HepG2 (cell line): ENCODE measurements around the gene PRSS22. TPM values are rescaled to one million over a fixed set of nuclear protein-coding genes. Genes with fewer than 3 reads are reported as not detected.
A peak's percentile ranks its signal among the peaks of the same experiment; 100 is the strongest.

Experiments used
- FOXO1 ChIP-seq: sonication (generic); formaldehyde crosslinking; IDR thresholded peaks from 2 replicates; pipeline ENCODE4 v1.4.0; 2020; ENCODE audit warnings: missing genetic modification reagents
- HHEX ChIP-seq: IDR thresholded peaks from 2 replicates; pipeline ENCODE4 v1.6.1; 2016; ENCODE audit warnings: control low read depth
- LCORL ChIP-seq, 2 experiments: fragments of 450-650 bp in 1 of 2; sonication (generic) in 1 of 2; formaldehyde crosslinking in 1 of 2; IDR thresholded peaks; 2 replicates each; pipeline versions ENCODE4 v1.5.0 to v1.6.1; 2017 to 2020; ENCODE audit warnings: antibody characterized with exemption in 1 of 2, missing genetic modification reagents in 1 of 2
- POLR2A ChIP-seq, 2 experiments: IDR thresholded peaks; 2 replicates each; pipeline ENCODE4 v1.6.1; 2011; ENCODE audit warnings: low read depth in 2 of 2, low read length in 2 of 2, mild to moderate bottlenecking in 1 of 2, moderate library complexity in 1 of 2; ENCODE audit not compliant: insufficient read depth in 1 of 2
- RARA ChIP-seq: IDR thresholded peaks from 2 replicates; pipeline ENCODE4 v1.6.1; 2016; ENCODE audit warnings: missing genetic modification reagents, missing compliant biosample characterization
- SOX6 ChIP-seq, 2 experiments: fragments of 450-650 bp in 1 of 2; sonication (generic) in 1 of 2; formaldehyde crosslinking in 1 of 2; IDR thresholded peaks; 2 replicates each; pipeline versions ENCODE4 v1.4.0 to v1.6.1; 2017 to 2020; ENCODE audit warnings: antibody characterized with exemption in 1 of 2, mild to moderate bottlenecking in 1 of 2, missing genetic modification reagents in 1 of 2
- TGIF2 ChIP-seq: IDR thresholded peaks from 2 replicates; pipeline ENCODE4 v1.6.1; 2016; ENCODE audit warnings: control low read depth, missing compliant biosample characterization
- ZFY ChIP-seq: sonication (generic); formaldehyde crosslinking; IDR thresholded peaks from 2 replicates; pipeline ENCODE4 v1.4.0; 2020; ENCODE audit warnings: missing genetic modification reagents
- ZKSCAN5 ChIP-seq: sonication (generic); formaldehyde crosslinking; IDR thresholded peaks from 2 replicates; pipeline ENCODE4 v1.5.1; 2020; ENCODE audit warnings: mild to moderate bottlenecking, missing genetic modification reagents
- ZNF256 ChIP-seq: sonication (generic); formaldehyde crosslinking; conservative IDR thresholded peaks from 2 replicates; pipeline ENCODE4 v1.4.0; 2020; ENCODE audit warnings: missing genetic modification reagents
- ZNF260 ChIP-seq: sonication (generic); formaldehyde crosslinking; IDR thresholded peaks from 2 replicates; pipeline ENCODE4 v1.4.0; 2020; ENCODE audit warnings: missing genetic modification reagents, low read depth, mild to moderate bottlenecking, borderline replicate concordance
- ZNF446 ChIP-seq: sonication (generic); formaldehyde crosslinking; IDR thresholded peaks from 2 replicates; pipeline ENCODE4 v1.5.0; 2020; ENCODE audit warnings: mild to moderate bottlenecking, missing genetic modification reagents
- ZNF616 ChIP-seq: sonication (generic); formaldehyde crosslinking; IDR thresholded peaks from 2 replicates; pipeline ENCODE4 v1.5.0; 2020; ENCODE audit warnings: low read depth, mild to moderate bottlenecking, missing genetic modification reagents
- ZNF883 ChIP-seq: sonication (generic); formaldehyde crosslinking; IDR thresholded peaks from 2 replicates; pipeline ENCODE4 v1.5.1; 2020; ENCODE audit warnings: mild to moderate bottlenecking, missing genetic modification reagents; ENCODE audit errors: not compliant biosample characterization
- polyA plus RNA-seq, 8 experiments: library from polyadenylated mRNA; depleted of rRNA in 3 of 8; stranded (reverse) in 7 of 8; unstranded in 1 of 8; fragments of >200 nt; fragmentation: Illumina TruSeq in 4 of 8; extraction: Trizol in 4 of 8; gene quantifications; 2 replicates each; pipeline versions ENCODE4 v1.2.1 to v1.2.3, GENCODE V29; 2011 to 2016; ENCODE audit warnings: low read depth in 4 of 8, missing spikeins in 1 of 8, mixed read lengths in 1 of 8; ENCODE audit not compliant: insufficient read depth in 1 of 8
- total RNA-seq, 5 experiments: library from RNA; depleted of rRNA; stranded (reverse); fragments of >200 nt; fragmentation: Illumina TruSeq; extraction: Trizol; gene quantifications; 2 replicates each; pipeline ENCODE4 v1.2.3, GENCODE V29; 2016; ENCODE audit warnings: low read depth in 1 of 5
- TF ChIP-seq, protein P1 (sequence below): sonication (generic); formaldehyde crosslinking; IDR thresholded peaks from 2 replicates; pipeline ENCODE4 v1.9.0; 2022; ENCODE audit warnings: missing genetic modification reagents, mild to moderate bottlenecking, borderline replicate concordance
- TF ChIP-seq, protein P2 (sequence below): sonication (generic); formaldehyde crosslinking; IDR thresholded peaks from 2 replicates; pipeline ENCODE4 v1.4.0; 2020; ENCODE audit warnings: missing genetic modification reagents
- TF ChIP-seq, protein P3 (sequence below): sonication (generic); formaldehyde crosslinking; IDR thresholded peaks from 2 replicates; pipeline ENCODE4 v1.5.1; 2020; ENCODE audit warnings: missing genetic modification reagents, mild to moderate bottlenecking, borderline replicate concordance
- TF ChIP-seq, protein P4 (sequence below): sonication (generic); formaldehyde crosslinking; IDR thresholded peaks from 2 replicates; pipeline ENCODE4 v1.4.0; 2020; ENCODE audit warnings: missing genetic modification reagents

PRSS22 gene
- total and polyA plus RNA-seq, 2 of the 13 experiments (the other 11 are each of a cell fraction or from before 2014, with no cell fraction given) = 0.24 to 0.32 TPM

DNA sequence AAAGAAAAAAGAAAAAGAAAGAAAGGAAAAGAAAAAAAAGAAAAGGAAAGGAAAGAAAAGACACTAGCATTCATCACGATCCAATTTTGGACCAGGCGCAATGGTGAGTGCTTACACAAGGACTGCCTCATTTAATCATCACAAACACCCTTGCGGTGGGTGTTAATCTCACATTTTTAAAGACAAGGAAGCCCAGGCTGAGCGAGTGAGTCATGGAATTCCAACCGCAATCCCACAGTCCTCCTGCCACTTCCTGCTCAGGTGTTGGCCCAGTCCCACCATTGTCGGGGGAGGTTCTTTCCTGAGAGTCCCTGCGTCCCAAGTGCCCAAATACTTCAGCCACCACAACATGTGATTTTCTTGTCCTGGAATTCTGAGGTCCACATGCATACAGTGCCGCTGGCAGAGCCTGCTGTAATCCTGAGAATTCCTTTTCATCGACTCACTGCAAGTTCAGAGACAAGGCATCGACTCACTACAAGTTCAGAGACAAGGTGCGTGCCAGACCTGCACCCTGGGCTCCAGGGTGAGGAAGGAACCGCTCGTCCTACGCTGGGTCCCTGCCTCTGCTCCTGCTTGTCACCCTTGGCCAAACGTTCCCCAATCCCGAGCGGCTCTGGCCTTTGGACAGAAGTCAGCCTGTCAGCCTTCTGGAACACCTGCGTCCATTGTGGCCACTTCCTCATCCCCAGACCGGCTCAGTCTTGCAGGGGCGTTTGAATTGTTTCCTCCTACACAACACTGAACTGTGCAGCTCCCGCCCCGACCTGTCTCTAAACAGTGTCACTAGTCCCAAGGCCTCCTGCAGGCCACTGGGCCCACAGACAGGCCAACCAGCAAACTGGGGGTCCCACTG lies 22.1 kb downstream of the PRSS22 start (continued):
- TF ChIP-seq, protein P1, sequence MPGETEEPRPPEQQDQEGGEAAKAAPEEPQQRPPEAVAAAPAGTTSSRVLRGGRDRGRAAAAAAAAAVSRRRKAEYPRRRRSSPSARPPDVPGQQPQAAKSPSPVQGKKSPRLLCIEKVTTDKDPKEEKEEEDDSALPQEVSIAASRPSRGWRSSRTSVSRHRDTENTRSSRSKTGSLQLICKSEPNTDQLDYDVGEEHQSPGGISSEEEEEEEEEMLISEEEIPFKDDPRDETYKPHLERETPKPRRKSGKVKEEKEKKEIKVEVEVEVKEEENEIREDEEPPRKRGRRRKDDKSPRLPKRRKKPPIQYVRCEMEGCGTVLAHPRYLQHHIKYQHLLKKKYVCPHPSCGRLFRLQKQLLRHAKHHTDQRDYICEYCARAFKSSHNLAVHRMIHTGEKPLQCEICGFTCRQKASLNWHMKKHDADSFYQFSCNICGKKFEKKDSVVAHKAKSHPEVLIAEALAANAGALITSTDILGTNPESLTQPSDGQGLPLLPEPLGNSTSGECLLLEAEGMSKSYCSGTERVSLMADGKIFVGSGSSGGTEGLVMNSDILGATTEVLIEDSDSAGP (CRISPR knock-in tag) = peak; percentile 40; the same call in 1 of the 2 replicates
- TF ChIP-seq ZNF260 = no peak
- no peak for TF ChIP-seq LCORL (IDR thresholded peaks at IDR 0.05)
- peak; percentile 40; the same call in 1 of the 2 replicates for TF ChIP-seq LCORL (CRISPR knock-in tag; IDR thresholded peaks at IDR 0.05)
- no peak for TF ChIP-seq HHEX (CRISPR knock-in tag)
- no peak for TF ChIP-seq ZNF446
- peak in 1 of 2 experiments; percentile 33; a peak in 1 of 4 replicates for TF ChIP-seq POLR2A (IDR thresholded peaks at IDR 0.05; ENCODE audit: insufficient read depth in 1 of 2, low read depth in 2 of 2, low read length in 2 of 2)
- no peak for TF ChIP-seq ZNF616 (CRISPR knock-in tag)
- TF ChIP-seq, protein P2, sequence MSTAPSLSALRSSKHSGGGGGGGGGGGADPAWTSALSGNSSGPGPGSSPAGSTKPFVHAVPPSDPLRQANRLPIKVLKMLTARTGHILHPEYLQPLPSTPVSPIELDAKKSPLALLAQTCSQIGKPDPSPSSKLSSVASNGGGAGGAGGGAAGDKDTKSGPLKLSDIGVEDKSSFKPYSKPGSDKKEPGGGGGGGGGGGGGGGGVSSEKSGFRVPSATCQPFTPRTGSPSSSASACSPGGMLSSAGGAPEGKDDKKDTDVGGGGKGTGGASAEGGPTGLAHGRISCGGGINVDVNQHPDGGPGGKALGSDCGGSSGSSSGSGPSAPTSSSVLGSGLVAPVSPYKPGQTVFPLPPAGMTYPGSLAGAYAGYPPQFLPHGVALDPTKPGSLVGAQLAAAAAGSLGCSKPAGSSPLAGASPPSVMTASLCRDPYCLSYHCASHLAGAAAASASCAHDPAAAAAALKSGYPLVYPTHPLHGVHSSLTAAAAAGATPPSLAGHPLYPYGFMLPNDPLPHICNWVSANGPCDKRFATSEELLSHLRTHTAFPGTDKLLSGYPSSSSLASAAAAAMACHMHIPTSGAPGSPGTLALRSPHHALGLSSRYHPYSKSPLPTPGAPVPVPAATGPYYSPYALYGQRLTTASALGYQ (CRISPR knock-in tag) = no peak
- TF ChIP-seq TGIF2 (CRISPR knock-in tag) = no peak
- TF ChIP-seq ZFY (CRISPR knock-in tag) = no peak; the same call in 1 of the 2 replicates
- 0 out of 2 replicates have a peak, but pooled peaks have one; percentile 13 for TF ChIP-seq RARA (CRISPR knock-in tag)
- TF ChIP-seq FOXO1 (CRISPR knock-in tag) = 0 out of 2 replicates have a peak, but pooled peaks have one; percentile 7
- TF ChIP-seq, protein P3, sequence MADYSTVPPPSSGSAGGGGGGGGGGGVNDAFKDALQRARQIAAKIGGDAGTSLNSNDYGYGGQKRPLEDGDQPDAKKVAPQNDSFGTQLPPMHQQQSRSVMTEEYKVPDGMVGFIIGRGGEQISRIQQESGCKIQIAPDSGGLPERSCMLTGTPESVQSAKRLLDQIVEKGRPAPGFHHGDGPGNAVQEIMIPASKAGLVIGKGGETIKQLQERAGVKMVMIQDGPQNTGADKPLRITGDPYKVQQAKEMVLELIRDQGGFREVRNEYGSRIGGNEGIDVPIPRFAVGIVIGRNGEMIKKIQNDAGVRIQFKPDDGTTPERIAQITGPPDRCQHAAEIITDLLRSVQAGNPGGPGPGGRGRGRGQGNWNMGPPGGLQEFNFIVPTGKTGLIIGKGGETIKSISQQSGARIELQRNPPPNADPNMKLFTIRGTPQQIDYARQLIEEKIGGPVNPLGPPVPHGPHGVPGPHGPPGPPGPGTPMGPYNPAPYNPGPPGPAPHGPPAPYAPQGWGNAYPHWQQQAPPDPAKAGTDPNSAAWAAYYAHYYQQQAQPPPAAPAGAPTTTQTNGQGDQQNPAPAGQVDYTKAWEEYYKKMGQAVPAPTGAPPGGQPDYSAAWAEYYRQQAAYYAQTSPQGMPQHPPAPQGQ (CRISPR knock-in tag) = no peak
- TF ChIP-seq ZNF883 (CRISPR knock-in tag) = no peak
- no peak for TF ChIP-seq SOX6 (IDR thresholded peaks at IDR 0.05)
- TF ChIP-seq SOX6 (CRISPR knock-in tag; IDR thresholded peaks at IDR 0.05) = 0 out of 2 replicates have a peak, but pooled peaks have one; percentile 23
- TF ChIP-seq ZNF256 = no peak
- no peak for TF ChIP-seq ZKSCAN5 (CRISPR knock-in tag)
- TF ChIP-seq, protein P4, sequence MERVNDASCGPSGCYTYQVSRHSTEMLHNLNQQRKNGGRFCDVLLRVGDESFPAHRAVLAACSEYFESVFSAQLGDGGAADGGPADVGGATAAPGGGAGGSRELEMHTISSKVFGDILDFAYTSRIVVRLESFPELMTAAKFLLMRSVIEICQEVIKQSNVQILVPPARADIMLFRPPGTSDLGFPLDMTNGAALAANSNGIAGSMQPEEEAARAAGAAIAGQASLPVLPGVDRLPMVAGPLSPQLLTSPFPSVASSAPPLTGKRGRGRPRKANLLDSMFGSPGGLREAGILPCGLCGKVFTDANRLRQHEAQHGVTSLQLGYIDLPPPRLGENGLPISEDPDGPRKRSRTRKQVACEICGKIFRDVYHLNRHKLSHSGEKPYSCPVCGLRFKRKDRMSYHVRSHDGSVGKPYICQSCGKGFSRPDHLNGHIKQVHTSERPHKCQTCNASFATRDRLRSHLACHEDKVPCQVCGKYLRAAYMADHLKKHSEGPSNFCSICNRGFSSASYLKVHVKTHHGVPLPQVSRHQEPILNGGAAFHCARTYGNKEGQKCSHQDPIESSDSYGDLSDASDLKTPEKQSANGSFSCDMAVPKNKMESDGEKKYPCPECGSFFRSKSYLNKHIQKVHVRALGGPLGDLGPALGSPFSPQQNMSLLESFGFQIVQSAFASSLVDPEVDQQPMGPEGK = peak; percentile 47
